ENCODE results near the gene CDK17.
"Not testable (repeated sequence)": the region's sequence is repeated elsewhere in the genome, so short reads cannot be mapped to it uniquely, and the experiment has no call there.

Gene CDK17

GRCh38 chr12:96399919-96400630 is at the start of gene CDK17:
Gene CDK17 (minus strand): TSS chr12:96400439. CDS start chr12:96334836, 65,603 bp downstream.
- DNase-seq = peak; percentile 89

GRCh38 chr12:96448300-96448699 is 48.1 kb upstream of the CDK17 start:
- no peak for DNase-seq

GRCh38 chr12:96447256-96447655 is 47.0 kb upstream of the CDK17 start:
- no peak for DNase-seq

- DNase-seq = peak; percentile 84
These were observed 45.7 kb upstream of the CDK17 start for GRCh38 chr12:96445691-96446583.

GRCh38 chr12:96444399-96444798 is 44.2 kb upstream of the CDK17 start:
- no peak for DNase-seq

- DNase-seq = no peak
These were observed 42.7 kb upstream of the CDK17 start for GRCh38 chr12:96442906-96443305.

GRCh38 chr12:96441816-96442215 is 41.6 kb upstream of the CDK17 start:
- DNase-seq = no peak

GRCh38 chr12:96438330-96438729 is 38.1 kb upstream of the CDK17 start:
- no peak for DNase-seq

GRCh38 chr12:96437171-96437445 is 36.9 kb upstream of the CDK17 start:
- DNase-seq = no peak

- DNase-seq = no peak
These were observed 36.3 kb upstream of the CDK17 start for GRCh38 chr12:96436366-96437170.

GRCh38 chr12:96434107-96434506 is 33.9 kb upstream of the CDK17 start:
- DNase-seq = peak; percentile 57

- not testable (repeated sequence) for DNase-seq
These were observed 32.5 kb upstream of the CDK17 start for GRCh38 chr12:96432496-96433321.

GRCh38 chr12:96431067-96431466 is 30.8 kb upstream of the CDK17 start:
- no peak for DNase-seq

GRCh38 chr12:96427269-96427729 is 27.1 kb upstream of the CDK17 start:
- DNase-seq = no peak

GRCh38 chr12:96425951-96426350 is 25.7 kb upstream of the CDK17 start:
- DNase-seq = no peak

- no peak for DNase-seq
These were observed 25.1 kb upstream of the CDK17 start for GRCh38 chr12:96425321-96425720.

- no peak for DNase-seq
These were observed 24.4 kb upstream of the CDK17 start for GRCh38 chr12:96424601-96425000.

- DNase-seq = no peak
These were observed 22.0 kb upstream of the CDK17 start for GRCh38 chr12:96422192-96422591.

GRCh38 chr12:96421014-96421413 is 20.8 kb upstream of the CDK17 start:
- no peak for DNase-seq

GRCh38 chr12:96420277-96420835 is 20.1 kb upstream of the CDK17 start:
- no peak for DNase-seq

GRCh38 chr12:96419576-96420276 is 19.5 kb upstream of the CDK17 start:
- DNase-seq = no peak
